Colonic mucosa (tissue), 4 donors: Measurements from ENCODE around the gene SETD2. TPM values are rescaled to one million over a fixed set of nuclear protein-coding genes. Genes with fewer than 3 reads are reported as not detected.

ENCODE experiments used
- DNase-seq: peaks from one replicate; pipeline ENCODE4 v3.0.0-alpha.2; 2020
- H3K27ac ChIP-seq: fragments of 200-600 bp; one replicate; pipeline ENCODE4 v1.8.0; 2021
- H3K27me3 ChIP-seq: fragments of 200-600 bp; one replicate; pipeline ENCODE4 v1.8.0; 2021
- H3K36me3 ChIP-seq: fragments of 200-600 bp; one replicate; pipeline ENCODE4 v1.8.0; 2021
- H3K4me1 ChIP-seq: fragments of 200-600 bp; one replicate; pipeline ENCODE4 v1.8.0; 2021; ENCODE audit warnings: mild to moderate bottlenecking
- H3K4me3 ChIP-seq: fragments of 200-600 bp; one replicate; pipeline ENCODE4 v1.8.0; 2021
- H3K9ac ChIP-seq, 2 donors: one replicate each; pipeline ENCODE4 v1.7.0; 2013; ENCODE audit warnings: control low read depth in 2 of 2, low read depth in 2 of 2, low read length in 2 of 2
- H3K9me3 ChIP-seq: fragments of 200-600 bp; one replicate; pipeline ENCODE4 v1.8.0; 2021
- CTCF ChIP-seq: fragments of 200-600 bp; IDR thresholded peaks from one replicate; pipeline ENCODE4 v1.8.0; 2022; ENCODE audit warnings: antibody characterized with exemption, mild to moderate bottlenecking
- intact Hi-C: fragments of 100-400 bp; cut with DNase I; formaldehyde crosslinking; loops from one replicate; pipeline ENCODE4 v1.14.1; 2022
- total RNA-seq, 2 donors: library from RNA; stranded (reverse); fragmentation: NEBNext Ultra II Directional in 1 of 2; extraction: Animal tissue kit (Norgen Biotek cat#: 25700) in 1 of 2; gene quantifications; one replicate each; pipeline ENCODE4 v1.2.1, GENCODE V29; 2021
- donor health status: healthy.
- donor health status: DM: no; HTN: no; CAD: no.
- donor health status: DM: no; HTN: no; CAD: no.

SETD2 gene
- total RNA-seq, 2 donors from 2014 or later: 39.5 to 48.6 TPM

GRCh38 chr3:46978985-46979944 is 184.6 kb downstream of the SETD2 start, which contains the start of gene NBEAL2:
Gene NBEAL2, plus strand, starts transcription at chr3:46979666. Its CDS starts 196 bp downstream, at chr3:46979862.
- no peaks in the 10 kb centered on the region for H3K9me3 ChIP-seq
- H3K4me1 ChIP-seq: peaks cover 8% of the 10 kb centered on the region
- intact Hi-C loops: no loop called here

DNA sequence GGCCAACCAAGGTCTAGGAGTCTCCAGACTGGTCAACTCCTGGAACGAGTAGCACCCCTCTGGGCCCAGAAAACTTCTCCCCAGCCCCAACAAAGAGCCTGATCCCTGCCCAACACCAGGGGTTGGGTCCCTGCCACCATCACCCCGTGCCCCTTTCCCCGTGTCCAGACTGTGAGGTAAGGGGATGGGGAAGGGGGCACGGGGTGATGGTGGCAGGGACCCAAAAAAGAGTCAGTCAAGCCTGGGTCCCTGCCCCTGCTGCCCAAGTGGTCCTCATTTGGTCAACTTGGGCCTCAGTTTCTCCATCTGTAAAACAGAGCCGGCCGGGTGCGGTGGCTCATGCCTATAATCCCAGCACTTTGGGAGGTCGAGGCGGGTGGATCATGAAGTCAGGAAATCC is 185.5 kb downstream of the SETD2 start:
- Histone ChIP-seq H3K9ac (peak overlapping the region in 1 of 2 donors; percentile 94), H3K4me1 (peaks cover 13% of the 10 kb centered on the region), H3K27ac (peak overlapping the region; percentile 83), H3K36me3 (no peaks in the 10 kb centered on the region), H3K4me3 (no peak overlapping the region), H3K27me3 (no peaks in the 10 kb centered on the region), H3K9me3 (no peaks in the 10 kb centered on the region)
- TF ChIP-seq CTCF: no peak
- intact Hi-C loops: no loop called here
- no peak for DNase-seq

More at GRCh38 chr3:46978985-46979944, 184.6 kb downstream of the SETD2 start, which contains the start of gene NBEAL2:
- H3K27ac ChIP-seq: peak within 1 kb of the TSS; percentile 83
- H3K27me3 ChIP-seq: no peaks in the 10 kb centered on the region
- H3K4me3 ChIP-seq: peak within 1 kb of the TSS; percentile 70
- peak; percentile 98 for DNase-seq
- peak within 1 kb of the TSS; percentile 94 to 96 for H3K9ac ChIP-seq
- no peak for TF ChIP-seq CTCF
- no peaks in the 10 kb centered on the region for H3K36me3 ChIP-seq

- Histone ChIP-seq H3K36me3 (no peaks in the 10 kb centered on the region), H3K9ac (no peak overlapping the region), H3K27me3 (no peaks in the 10 kb centered on the region), H3K27ac (no peak overlapping the region), H3K4me3 (no peak overlapping the region), H3K9me3 (no peaks in the 10 kb centered on the region), H3K4me1 (peaks cover 13% of the 10 kb centered on the region)
- no peak for DNase-seq
- TF ChIP-seq CTCF: no peak
- intact Hi-C loops: no loop called here
These were observed 186.1 kb downstream of the SETD2 start for GRCh38 chr3:46977811-46978195.

DNA sequence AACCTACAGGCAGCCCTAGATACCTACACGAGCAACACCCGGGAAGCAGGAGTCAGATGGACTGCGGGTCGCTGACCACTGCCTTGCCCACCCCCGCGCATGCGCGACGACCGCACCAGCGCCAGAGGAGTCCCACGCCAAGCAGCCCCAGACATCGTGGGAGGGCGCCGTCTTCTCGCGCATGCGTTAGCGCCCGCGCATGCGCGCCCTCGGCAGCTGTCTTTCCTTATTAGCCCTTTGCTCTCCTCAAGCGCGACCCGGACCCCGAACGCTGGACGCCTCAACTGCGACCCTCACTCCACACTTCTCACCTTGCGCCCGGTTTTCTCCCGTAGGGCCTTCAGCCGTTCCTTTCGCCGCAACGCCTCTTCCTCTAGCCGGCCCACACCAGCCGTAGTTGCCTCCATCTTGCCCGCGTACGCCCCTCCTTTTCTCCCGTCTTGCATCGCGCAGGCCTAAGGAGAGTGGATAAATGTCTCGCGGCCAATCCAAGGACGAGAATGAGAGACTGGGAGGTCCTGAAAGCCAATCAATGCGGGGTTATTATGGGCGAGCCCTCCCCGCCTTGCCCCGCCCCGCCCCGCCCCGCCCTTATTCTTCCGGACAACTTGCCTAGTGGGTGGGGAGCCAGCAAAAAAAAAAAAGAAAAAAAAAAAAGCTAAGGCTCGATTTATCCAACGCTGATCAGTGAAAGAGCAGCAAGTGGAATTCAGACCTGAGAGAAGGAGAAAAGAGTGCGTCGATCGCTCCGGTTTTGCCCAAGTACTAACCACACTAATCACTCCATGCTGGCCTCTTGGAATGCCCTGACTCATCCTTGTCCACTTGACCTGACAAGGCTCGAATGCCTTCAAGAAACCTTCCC is 187.4 kb downstream of the SETD2 start, which contains the start of gene CCDC12:
Gene CCDC12, minus strand, starts transcription at position 420 of the 865 bp plus-strand sequence. Its CDS starts 13 bp downstream, at position 407.
- intact Hi-C loops: no loop called here
- no peaks in the 10 kb centered on the region for H3K27me3 ChIP-seq
- peak within 1 kb of the TSS; percentile 79 to 93 for H3K9ac ChIP-seq
- H3K9me3 ChIP-seq: no peaks in the 10 kb centered on the region
- H3K4me3 ChIP-seq: peak within 1 kb of the TSS; percentile 64
- H3K4me1 ChIP-seq: peaks cover 13% of the 10 kb centered on the region
- no peak for TF ChIP-seq CTCF
- peak within 1 kb of the TSS; percentile 76 for H3K27ac ChIP-seq
- no peaks in the 10 kb centered on the region for H3K36me3 ChIP-seq
- DNase-seq: peak; percentile 98
